Lower leg skin (tissue), 4 donors: Measurements from ENCODE around the gene GSE1. TPM values are rescaled to one million over a fixed set of nuclear protein-coding genes. Genes with fewer than 3 reads are reported as not detected.

Source experiments
- DNase-seq, 2 donors: peaks; one replicate each; pipeline ENCODE4 v3.0.0-alpha.2; 2019; ENCODE audit warnings: low spot score in 2 of 2
- H3K4me3 ChIP-seq: fragments of 200-600 bp; sonication (generic); 2 replicates; pipeline ENCODE4 v1.5.1; 2017; ENCODE audit warnings: mild to moderate bottlenecking, low read depth; ENCODE audit not compliant: poor library complexity, severe bottlenecking
- POLR2A ChIP-seq, 2 donors: fragments of 450-650 bp; IDR thresholded peaks; one replicate each; pipeline ENCODE4 v1.6.1; 2016 to 2017; ENCODE audit warnings: antibody characterized with exemption in 2 of 2, mild to moderate bottlenecking in 1 of 2, moderate library complexity in 1 of 2
- WGBS, 2 donors: methylation state at CpG; one replicate each; pipeline ENCODE4 v1.1.5; 2018; 5-methylcytosine and 5-hydroxymethylcytosine counted together
- intact Hi-C: fragments of 100-400 bp; cut with DNase I; formaldehyde crosslinking; loops from one replicate; pipeline ENCODE4 v1.15.0; 2023; ENCODE audit warnings: low total_unique reads
- total RNA-seq, 4 donors: library from RNA; depleted of rRNA; stranded (reverse); fragments of >200 nt; gene quantifications; one replicate each; pipeline ENCODE4 v1.1.0, GENCODE V29; 2016
- TF ChIP-seq, protein P1 (sequence below), 3 donors: fragments of 450-650 bp; IDR thresholded peaks; one replicate each; pipeline ENCODE4 v1.5.1; 2016; ENCODE audit warnings: antibody characterized with exemption in 3 of 3, mild to moderate bottlenecking in 3 of 3, moderate library complexity in 2 of 3

The GSE1 gene
- total RNA-seq, 4 donors from 2014 or later: 62.9 to 113 (median 69.9) TPM

DNA sequence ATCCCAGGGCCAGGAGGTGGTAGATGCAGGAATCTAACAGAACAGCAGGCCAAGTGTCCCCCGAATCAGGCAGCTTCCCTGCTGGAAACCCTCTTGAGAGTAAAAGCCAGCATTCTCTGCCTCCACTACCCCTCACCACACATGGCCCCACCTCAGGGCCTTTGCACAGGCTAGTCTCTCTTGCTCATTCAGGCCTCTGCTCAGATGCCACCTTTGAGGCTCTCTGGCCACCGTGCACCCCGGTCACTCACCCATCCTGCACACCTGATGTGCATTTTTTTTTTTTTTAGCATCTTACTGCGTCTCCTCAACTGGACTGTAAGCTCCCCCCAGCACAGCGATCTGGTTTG is 34.5 kb upstream of the GSE1 start:
- TF ChIP-seq POLR2A (IDR thresholded peaks at IDR 0.05): no peak
- TF ChIP-seq, protein P1, sequence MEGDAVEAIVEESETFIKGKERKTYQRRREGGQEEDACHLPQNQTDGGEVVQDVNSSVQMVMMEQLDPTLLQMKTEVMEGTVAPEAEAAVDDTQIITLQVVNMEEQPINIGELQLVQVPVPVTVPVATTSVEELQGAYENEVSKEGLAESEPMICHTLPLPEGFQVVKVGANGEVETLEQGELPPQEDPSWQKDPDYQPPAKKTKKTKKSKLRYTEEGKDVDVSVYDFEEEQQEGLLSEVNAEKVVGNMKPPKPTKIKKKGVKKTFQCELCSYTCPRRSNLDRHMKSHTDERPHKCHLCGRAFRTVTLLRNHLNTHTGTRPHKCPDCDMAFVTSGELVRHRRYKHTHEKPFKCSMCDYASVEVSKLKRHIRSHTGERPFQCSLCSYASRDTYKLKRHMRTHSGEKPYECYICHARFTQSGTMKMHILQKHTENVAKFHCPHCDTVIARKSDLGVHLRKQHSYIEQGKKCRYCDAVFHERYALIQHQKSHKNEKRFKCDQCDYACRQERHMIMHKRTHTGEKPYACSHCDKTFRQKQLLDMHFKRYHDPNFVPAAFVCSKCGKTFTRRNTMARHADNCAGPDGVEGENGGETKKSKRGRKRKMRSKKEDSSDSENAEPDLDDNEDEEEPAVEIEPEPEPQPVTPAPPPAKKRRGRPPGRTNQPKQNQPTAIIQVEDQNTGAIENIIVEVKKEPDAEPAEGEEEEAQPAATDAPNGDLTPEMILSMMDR (IDR thresholded peaks at IDR 0.05): no peak
- H3K4me3 ChIP-seq: no peak overlapping the region
- DNase-seq: no peak
- WGBS, 2 donors: 85 to 87% methylated on average over 5 of the region's 5 CpGs
- intact Hi-C loops: no loop called here

DNA sequence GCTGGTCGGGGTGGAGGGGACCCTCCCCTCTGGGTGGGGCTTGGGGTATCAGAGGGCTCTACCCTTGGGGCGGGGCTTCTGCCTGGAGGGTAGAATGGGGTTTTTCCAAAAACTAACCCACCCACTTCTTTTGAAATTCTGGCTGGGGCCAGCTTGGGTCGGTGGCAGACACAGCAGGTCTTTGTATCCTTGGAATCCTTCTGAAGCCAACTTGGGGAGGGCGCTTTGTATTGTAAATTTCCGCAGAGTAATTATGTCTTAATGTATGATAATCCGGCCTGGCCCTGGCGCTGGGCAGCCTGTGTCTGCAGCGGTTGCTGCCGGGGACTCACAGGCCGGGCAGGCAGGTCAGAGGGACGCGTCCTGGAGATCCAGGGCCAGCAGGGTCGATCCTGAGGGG is 33.9 kb upstream of the GSE1 start:
- no peak for DNase-seq
- WGBS, 2 donors: 56 to 78% methylated on average over 5 to 13 of the region's 13 CpGs
- TF ChIP-seq, protein P1 (IDR thresholded peaks at IDR 0.05): no peak
- no peak for TF ChIP-seq POLR2A (IDR thresholded peaks at IDR 0.05)
- intact Hi-C loops: no loop called here
- H3K4me3 ChIP-seq: no peak overlapping the region

DNA sequence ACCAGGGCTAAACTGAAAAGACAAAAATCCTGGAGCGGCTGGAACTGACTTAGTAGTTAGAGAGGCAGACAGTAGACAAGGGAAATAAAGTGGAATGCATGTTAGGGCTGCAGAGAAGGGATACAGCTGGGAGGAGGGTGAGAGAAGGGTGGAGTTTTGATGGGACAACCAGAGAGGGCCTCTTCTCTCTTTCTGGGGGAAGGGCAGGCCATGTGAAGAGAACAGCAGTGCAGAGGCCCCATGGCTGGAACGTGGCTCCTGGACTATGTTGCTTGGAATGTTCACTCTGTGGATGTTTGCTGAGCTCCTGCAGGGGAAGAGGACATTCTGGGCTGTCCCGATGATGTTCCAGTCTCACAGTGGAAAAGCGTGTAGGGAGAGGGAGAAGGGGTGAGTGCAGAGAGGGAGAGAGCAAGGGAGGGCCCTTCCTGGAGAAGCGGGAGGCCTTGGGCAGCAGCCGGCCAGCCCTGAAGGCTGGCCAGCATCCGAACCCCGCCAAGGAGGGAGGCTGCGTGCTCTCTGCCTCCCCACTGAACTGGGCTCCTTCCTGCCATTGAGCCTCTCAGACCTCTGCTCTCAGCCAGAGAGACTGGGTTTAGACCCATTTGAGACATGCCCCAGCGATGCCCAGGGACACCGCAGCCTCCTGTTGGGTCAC is 33.1 kb upstream of the GSE1 start:
- WGBS, 2 donors: 71 to 78% methylated on average over 11 of the region's 11 CpGs
- H3K4me3 ChIP-seq: no peak overlapping the region
- intact Hi-C loops: no loop called here
- no peak for DNase-seq
- TF ChIP-seq, protein P1 (IDR thresholded peaks at IDR 0.05): no peak
- no peak for TF ChIP-seq POLR2A (IDR thresholded peaks at IDR 0.05)

DNA sequence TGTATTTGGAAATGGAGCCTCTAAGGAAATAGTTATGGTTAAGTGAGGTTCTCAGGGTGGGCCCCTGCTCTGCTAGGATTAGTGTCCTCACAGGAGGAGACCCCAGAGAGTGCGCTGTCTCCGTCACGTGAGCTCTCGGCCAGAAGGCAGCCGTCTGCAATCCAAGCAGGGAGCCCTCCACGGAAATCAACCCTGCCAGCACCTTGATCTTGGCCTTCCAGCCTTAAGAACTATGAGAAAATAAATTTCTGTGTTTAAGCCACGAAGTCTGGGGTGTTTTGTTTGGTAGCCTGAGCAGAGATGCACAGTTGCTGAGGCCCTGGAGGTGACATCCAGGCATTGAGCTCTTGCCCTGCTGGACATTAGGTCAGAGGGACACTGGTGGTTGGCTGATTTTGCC is 32.4 kb upstream of the GSE1 start:
- intact Hi-C loops: no loop called here
- TF ChIP-seq, protein P1 (IDR thresholded peaks at IDR 0.05): no peak
- no peak for TF ChIP-seq POLR2A (IDR thresholded peaks at IDR 0.05)
- WGBS, 2 donors: 96 to 97% methylated on average over 7 of the region's 7 CpGs
- no peak overlapping the region for H3K4me3 ChIP-seq
- DNase-seq: no peak

DNA sequence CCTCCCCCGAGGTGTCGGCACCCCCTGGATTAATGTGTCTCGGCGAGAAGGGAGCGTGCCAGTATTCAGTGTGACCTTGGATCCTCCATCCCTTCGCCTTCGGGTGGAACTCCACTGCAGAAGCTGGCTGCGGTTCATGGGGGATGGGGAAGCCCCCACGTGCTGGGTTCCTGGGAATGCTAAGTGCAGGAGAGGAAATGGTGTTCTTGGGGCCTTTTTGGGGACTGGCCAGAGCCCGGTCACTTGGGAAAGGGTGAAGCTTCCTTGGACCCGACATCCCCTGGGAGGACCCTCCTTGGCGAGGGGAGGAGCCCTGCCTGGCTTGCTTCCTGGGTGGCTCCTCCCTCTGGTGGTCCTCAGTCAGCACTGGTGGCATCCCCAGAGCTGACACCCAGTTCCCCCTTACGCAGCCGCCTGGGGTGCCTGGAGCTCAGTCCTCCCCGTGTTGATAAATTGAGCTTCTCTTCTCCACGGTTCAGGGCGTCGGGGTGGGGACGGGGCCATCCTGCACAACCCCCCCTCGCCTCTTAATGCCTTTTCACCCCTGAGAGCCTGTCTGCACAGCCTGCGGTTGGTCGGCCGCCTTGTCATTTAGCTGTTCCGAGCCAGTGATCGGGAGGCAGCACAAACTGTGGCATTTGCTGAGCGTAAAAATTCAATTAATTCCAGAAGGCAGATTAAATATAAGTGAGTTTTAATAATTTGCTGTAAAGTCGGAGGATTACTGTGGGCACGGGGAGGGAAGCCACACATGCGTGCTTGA is 30.7 kb upstream of the GSE1 start:
- H3K4me3 ChIP-seq: no peak overlapping the region
- intact Hi-C loops: no loop called here
- TF ChIP-seq, protein P1 (IDR thresholded peaks at IDR 0.05): no peak
- no peak for TF ChIP-seq POLR2A (IDR thresholded peaks at IDR 0.05)
- DNase-seq: no peak
- 56 to 60% methylated on average over 28 to 29 of the region's 29 CpGs for WGBS, 2 donors
